Panc1 (cell line): ENCODE results near the gene TMEM164. TPM values are rescaled to one million over a fixed set of nuclear protein-coding genes. Genes with fewer than 3 reads are reported as not detected.

Experiments used
- ATAC-seq: fragments of 200-7000 bp; cut with Tn5 transposase; 2 replicates; pipeline ENCODE4 v1.9.1; 2020; ENCODE audit warnings: mild to moderate bottlenecking, moderate library complexity
- BruUV-seq: library from RNA; stranded (reverse); fragments of 400-500 nt; replicated peaks from 2 replicates; lab custom pipeline; 2021; lab: Mats Ljungman, UMichigan
- CTCF ChIA-PET: fragments of 300-600 bp; sonication (Branson Sonifier 250); formaldehyde crosslinking; loops from one replicate; lab custom pipeline; 2022; ENCODE audit warnings: antibody characterized with exemption; lab: Charles Lee
- POLR2A ChIA-PET: fragments of 300-600 bp; sonication (Branson Sonifier 250); formaldehyde crosslinking; loops from one replicate; lab custom pipeline; 2022; ENCODE audit warnings: antibody characterized with exemption; lab: Charles Lee
- DNase-seq: peaks from one replicate; pipeline ENCODE4 v3.0.0-alpha.2; 2010; ENCODE audit warnings: low read depth, low spot score
- H3K27ac ChIP-seq: 2 replicates; pipeline ENCODE4 v1.5.1; 2011; ENCODE audit warnings: mild to moderate bottlenecking, low read length, inconsistent platforms
- H3K27me3 ChIP-seq: fragments of 200-500 bp; sonication (Bioruptor generic); 2 replicates; pipeline ENCODE4 v1.6.0; 2014; ENCODE audit warnings: low read length, inconsistent platforms; ENCODE audit not compliant: control insufficient read depth, insufficient read depth
- H3K36me3 ChIP-seq: fragments of 200-500 bp; sonication (Bioruptor generic); 2 replicates; pipeline ENCODE4 v1.5.1; 2014; ENCODE audit warnings: inconsistent platforms, mild to moderate bottlenecking, low read length, moderate library complexity; ENCODE audit not compliant: control insufficient read depth, insufficient read depth
- H3K4me1 ChIP-seq: 2 replicates; pipeline ENCODE4 v1.5.1; 2011; ENCODE audit warnings: inconsistent platforms, mild to moderate bottlenecking, low read length, moderate library complexity; ENCODE audit not compliant: control insufficient read depth, insufficient read depth
- H3K4me3 ChIP-seq, 2 experiments: 2 replicates each; pipeline ENCODE4 v1.5.1; 2011 to 2012; ENCODE audit warnings: low read depth in 2 of 2, low read length in 2 of 2, mild to moderate bottlenecking in 2 of 2, inconsistent platforms in 1 of 2, moderate library complexity in 1 of 2
- H3K9me3 ChIP-seq: fragments of 200-500 bp; sonication (Bioruptor generic); 2 replicates; pipeline ENCODE4 v1.5.1; 2014; ENCODE audit warnings: low read depth, mild to moderate bottlenecking, inconsistent platforms, low read length, moderate library complexity; ENCODE audit not compliant: control insufficient read depth, insufficient read depth
- CTCF ChIP-seq: fragments of 450-650 bp; IDR thresholded peaks from 2 replicates; pipeline ENCODE4 v1.5.1; 2017; ENCODE audit warnings: mild to moderate bottlenecking
- POLR2AphosphoS5 ChIP-seq: IDR thresholded peaks from 2 replicates; pipeline ENCODE4 v1.6.1; 2012; ENCODE audit warnings: mild to moderate bottlenecking, low read depth, low read length, moderate library complexity
- REST ChIP-seq, 2 experiments: IDR thresholded peaks; 2 replicates each; pipeline ENCODE4 v1.6.1; 2011 to 2012; ENCODE audit warnings: low read depth in 2 of 2, control low read depth in 1 of 2, low read length in 1 of 2, mild to moderate bottlenecking in 1 of 2, moderate library complexity in 1 of 2; ENCODE audit not compliant: insufficient read depth in 1 of 2
- SIN3A ChIP-seq: IDR thresholded peaks from 2 replicates; pipeline ENCODE4 v1.6.1; 2012; ENCODE audit warnings: low read depth, mild to moderate bottlenecking, low read length, moderate library complexity, borderline replicate concordance; ENCODE audit not compliant: insufficient read depth
- TCF7L2 ChIP-seq: IDR thresholded peaks from 2 replicates; pipeline ENCODE4 v1.6.1; 2011; ENCODE audit warnings: mild to moderate bottlenecking, low read depth, low read length, inconsistent platforms
- in situ Hi-C: cut with HindIII; loops from 2 replicates; pipeline ENCODE4 v1.10.0; 2016; ENCODE audit warnings: low sequenced_read_pairs, low pct_unique_long_range_greater_than_20kb
- intact Hi-C: fragments of 100-400 bp; cut with micrococcal nuclease; formaldehyde crosslinking; loops from one replicate; pipeline ENCODE4 v1.10.0; 2022; ENCODE audit not compliant: unreplicated experiment
- total RNA-seq: library from RNA; stranded (reverse); gene quantifications from one replicate; pipeline ENCODE4 v1.2.1, GENCODE V29; 2021; ENCODE audit not compliant: unreplicated experiment

The TMEM164 gene
- total RNA-seq, 1 experiment from 2014 or later, result 32.8 TPM

GRCh38 chrX:110046001-110046400, 43.1 kb downstream of the TMEM164 start:
- no TSS peak for BruUV-seq
- POLR2A ChIA-PET, result no interaction called here
- no peak for DNase-seq
- no peaks in the 10 kb centered on the region for H3K27me3 ChIP-seq
- in situ Hi-C loops, result no loop called here
- no peaks in the 10 kb centered on the region for H3K36me3 ChIP-seq
- ATAC-seq, result no peak
- H3K27ac ChIP-seq, result no peak overlapping the region
- no peak overlapping the region for H3K4me3 ChIP-seq
- no peaks in the 10 kb centered on the region for H3K9me3 ChIP-seq
- no peaks in the 10 kb centered on the region for H3K4me1 ChIP-seq
- intact Hi-C loops, result no loop called here
- CTCF ChIA-PET, result no interaction called here
- TF ChIP-seq SIN3A, result no peak
- TF ChIP-seq POLR2AphosphoS5, result no peak
- TF ChIP-seq TCF7L2, result no peak
- no peak; the same call in 1 of the 2 replicates for TF ChIP-seq CTCF
- TF ChIP-seq REST (IDR thresholded peaks at IDR 0.05; ENCODE audit: insufficient read depth in 1 of 2, low read depth in 2 of 2, low read length in 1 of 2), result no peak

GRCh38 chrX:110046971-110047370, 44.1 kb downstream of the TMEM164 start:
- ATAC-seq (no peak), DNase-seq (no peak)
- TF ChIP-seq TCF7L2 (no peak), REST (IDR thresholded peaks at IDR 0.05; ENCODE audit: insufficient read depth in 1 of 2, low read depth in 2 of 2, low read length in 1 of 2) (no peak), SIN3A (no peak), POLR2AphosphoS5 (no peak), CTCF (no peak)
- Histone ChIP-seq H3K9me3 (no peaks in the 10 kb centered on the region), H3K36me3 (no peaks in the 10 kb centered on the region), H3K27ac (no peak overlapping the region), H3K4me1 (no peaks in the 10 kb centered on the region), H3K4me3 (no peak overlapping the region), H3K27me3 (no peaks in the 10 kb centered on the region)
- no TSS peak for BruUV-seq
- intact Hi-C loops, result no loop called here
- ChIA-PET POLR2A (no interaction called here), CTCF (no interaction called here)
- in situ Hi-C loops, result no loop called here
